ENCODE measurements around the gene ST6GALNAC2.
"Not testable (repeated sequence)": the region's sequence is repeated elsewhere in the genome, so short reads cannot be mapped to it uniquely, and the experiment has no call there.

ST6GALNAC2 gene

GRCh38 chr17:76585649-76586593 is at the start of gene ST6GALNAC2:
TSS of gene ST6GALNAC2 (minus strand) at chr17:76585860. CDS start at chr17:76585808, 52 bp downstream.
- DNase-seq (ENCODE audit: extremely low read depth in 1 of 2, low read depth in 1 of 2) = peak in 1 of 2 donors; percentile 15

- DNase-seq (ENCODE audit: extremely low read depth in 1 of 2, low read depth in 1 of 2) = no peak
Observed at GRCh38 chr17:76635039-76635438, 49.4 kb upstream of the ST6GALNAC2 start.

- DNase-seq (ENCODE audit: extremely low read depth in 1 of 2, low read depth in 1 of 2) = no peak
Observed at GRCh38 chr17:76633628-76634328, 48.1 kb upstream of the ST6GALNAC2 start.

GRCh38 chr17:76631821-76632565 is 46.3 kb upstream of the ST6GALNAC2 start:
- DNase-seq (ENCODE audit: extremely low read depth in 1 of 2, low read depth in 1 of 2) = no peak

- no peak for DNase-seq (ENCODE audit: extremely low read depth in 1 of 2, low read depth in 1 of 2)
Observed at GRCh38 chr17:76630151-76630550, 44.5 kb upstream of the ST6GALNAC2 start.

- no peak for DNase-seq (ENCODE audit: extremely low read depth in 1 of 2, low read depth in 1 of 2)
Observed at GRCh38 chr17:76627510-76627909, 41.9 kb upstream of the ST6GALNAC2 start.

GRCh38 chr17:76626442-76626841 is 40.8 kb upstream of the ST6GALNAC2 start:
- DNase-seq (ENCODE audit: extremely low read depth in 1 of 2, low read depth in 1 of 2) = no peak

GRCh38 chr17:76625496-76625895 is 39.8 kb upstream of the ST6GALNAC2 start:
- DNase-seq (ENCODE audit: extremely low read depth in 1 of 2, low read depth in 1 of 2) = no peak

- peak; percentile 34 to 65 for DNase-seq (ENCODE audit: extremely low read depth in 1 of 2, low read depth in 1 of 2)
Observed at GRCh38 chr17:76623271-76624146, 37.8 kb upstream of the ST6GALNAC2 start.

- no peak for DNase-seq (ENCODE audit: extremely low read depth in 1 of 2, low read depth in 1 of 2)
Observed at GRCh38 chr17:76617838-76618237, 32.2 kb upstream of the ST6GALNAC2 start.

GRCh38 chr17:76614912-76615617 is 29.4 kb upstream of the ST6GALNAC2 start:
- no peak for DNase-seq (ENCODE audit: extremely low read depth in 1 of 2, low read depth in 1 of 2)

- DNase-seq (ENCODE audit: extremely low read depth in 1 of 2, low read depth in 1 of 2) = not testable (repeated sequence)
Observed at GRCh38 chr17:76614064-76614759, 28.6 kb upstream of the ST6GALNAC2 start.

- no peak for DNase-seq (ENCODE audit: extremely low read depth in 1 of 2, low read depth in 1 of 2)
Observed at GRCh38 chr17:76612977-76613851, 27.6 kb upstream of the ST6GALNAC2 start.

GRCh38 chr17:76612465-76612864 is 26.8 kb upstream of the ST6GALNAC2 start:
- DNase-seq (ENCODE audit: extremely low read depth in 1 of 2, low read depth in 1 of 2) = no peak

GRCh38 chr17:76611758-76612157 is 26.1 kb upstream of the ST6GALNAC2 start:
- DNase-seq (ENCODE audit: extremely low read depth in 1 of 2, low read depth in 1 of 2) = no peak

GRCh38 chr17:76611080-76611749 is 25.6 kb upstream of the ST6GALNAC2 start:
- not testable (repeated sequence) for DNase-seq (ENCODE audit: extremely low read depth in 1 of 2, low read depth in 1 of 2)

GRCh38 chr17:76606685-76607084 is 21.0 kb upstream of the ST6GALNAC2 start:
- not testable (repeated sequence) for DNase-seq (ENCODE audit: extremely low read depth in 1 of 2, low read depth in 1 of 2)
